ENCODE data around the gene SLC34A3. TPM values are rescaled to one million over a fixed set of nuclear protein-coding genes. Genes with fewer than 3 reads are reported as not detected.
A peak's percentile ranks its signal among the peaks of the same experiment; 100 is the strongest.

The SLC34A3 gene
- total RNA-seq, 1 donor from 2014 or later = not detected

DNA sequence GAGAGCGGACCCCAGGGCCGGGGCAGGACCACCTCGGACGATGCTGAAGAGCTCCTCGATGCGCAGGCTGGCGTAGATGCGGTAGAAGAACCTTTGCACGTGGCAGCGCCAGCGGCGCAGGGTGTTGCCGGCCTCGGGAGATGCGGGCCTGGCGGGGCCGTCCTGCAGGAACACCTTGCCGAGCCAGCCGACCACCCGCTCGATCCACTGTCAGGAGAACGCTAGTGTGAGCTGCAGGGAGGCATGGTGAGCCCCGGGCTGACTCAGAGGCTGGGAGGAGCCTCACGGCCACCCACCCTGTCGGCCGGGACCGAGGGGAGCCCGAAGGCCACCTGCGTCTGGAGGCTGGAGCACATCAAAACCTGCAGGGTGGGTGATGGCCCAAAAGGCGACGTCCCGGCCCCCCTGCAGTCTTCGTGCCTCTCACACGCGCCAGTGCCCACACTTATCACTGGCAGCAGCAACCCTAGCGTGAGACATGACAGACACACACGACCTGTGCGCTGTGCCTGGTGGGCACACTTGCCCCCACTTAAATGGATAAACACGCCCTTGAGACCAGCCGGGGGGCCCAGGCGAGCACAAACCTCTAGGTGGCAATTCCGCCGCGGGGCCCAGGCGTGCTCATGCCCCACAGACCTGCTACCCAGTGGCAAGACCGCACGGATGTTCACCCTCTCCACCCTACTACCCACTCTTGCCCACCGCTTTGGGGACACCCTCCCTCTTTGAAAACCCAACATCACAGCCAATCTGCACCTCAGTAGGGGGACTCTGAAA, 45.6 kb upstream of the SLC34A3 start:
- Histone ChIP-seq H2AFZ (replicated peaks) (no peak overlapping the region), H3K9ac (no peak overlapping the region), H3K27ac (no peak overlapping the region), H4K20me1 (ENCODE audit: low read depth) (peaks cover 10% of the 10 kb centered on the region), H3K27me3 (no peaks in the 10 kb centered on the region), H3F3A (ENCODE audit: low read depth) (peaks cover 10% of the 10 kb centered on the region), H3K4me3 (no peak overlapping the region), H3K36me3 (no peaks in the 10 kb centered on the region), H3K9me3 (ENCODE audit: low read depth) (no peaks in the 10 kb centered on the region), H3K4me2 (no peak overlapping the region), H3K79me2 (ENCODE audit: low read depth) (peaks cover 23% of the 10 kb centered on the region), H3K4me1 (peaks cover 5% of the 10 kb centered on the region)
- peaks cover 3% of the 10 kb centered on the region for H3K36me3 Mint-ChIP-seq
- H3K27ac Mint-ChIP-seq = no peak overlapping the region
- no peaks in the 10 kb centered on the region for H3K9me3 Mint-ChIP-seq
- H3K4me1 Mint-ChIP-seq = peaks cover 21% of the 10 kb centered on the region
- no peak for DNase-seq (ENCODE audit: low spot score)
- H3K27me3 Mint-ChIP-seq (ENCODE audit: insufficient read depth, low read depth) = peaks cover 3% of the 10 kb centered on the region
- TF ChIP-seq EZH2 (IDR thresholded peaks at IDR 0.05) (no peak), EZH2phosphoT487 (IDR thresholded peaks at IDR 0.05) (no peak)
- TF ChIP-seq, protein P1, sequence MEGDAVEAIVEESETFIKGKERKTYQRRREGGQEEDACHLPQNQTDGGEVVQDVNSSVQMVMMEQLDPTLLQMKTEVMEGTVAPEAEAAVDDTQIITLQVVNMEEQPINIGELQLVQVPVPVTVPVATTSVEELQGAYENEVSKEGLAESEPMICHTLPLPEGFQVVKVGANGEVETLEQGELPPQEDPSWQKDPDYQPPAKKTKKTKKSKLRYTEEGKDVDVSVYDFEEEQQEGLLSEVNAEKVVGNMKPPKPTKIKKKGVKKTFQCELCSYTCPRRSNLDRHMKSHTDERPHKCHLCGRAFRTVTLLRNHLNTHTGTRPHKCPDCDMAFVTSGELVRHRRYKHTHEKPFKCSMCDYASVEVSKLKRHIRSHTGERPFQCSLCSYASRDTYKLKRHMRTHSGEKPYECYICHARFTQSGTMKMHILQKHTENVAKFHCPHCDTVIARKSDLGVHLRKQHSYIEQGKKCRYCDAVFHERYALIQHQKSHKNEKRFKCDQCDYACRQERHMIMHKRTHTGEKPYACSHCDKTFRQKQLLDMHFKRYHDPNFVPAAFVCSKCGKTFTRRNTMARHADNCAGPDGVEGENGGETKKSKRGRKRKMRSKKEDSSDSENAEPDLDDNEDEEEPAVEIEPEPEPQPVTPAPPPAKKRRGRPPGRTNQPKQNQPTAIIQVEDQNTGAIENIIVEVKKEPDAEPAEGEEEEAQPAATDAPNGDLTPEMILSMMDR (IDR thresholded peaks at IDR 0.05) = no peak
- no peak overlapping the region for H3K4me3 Mint-ChIP-seq

DNA sequence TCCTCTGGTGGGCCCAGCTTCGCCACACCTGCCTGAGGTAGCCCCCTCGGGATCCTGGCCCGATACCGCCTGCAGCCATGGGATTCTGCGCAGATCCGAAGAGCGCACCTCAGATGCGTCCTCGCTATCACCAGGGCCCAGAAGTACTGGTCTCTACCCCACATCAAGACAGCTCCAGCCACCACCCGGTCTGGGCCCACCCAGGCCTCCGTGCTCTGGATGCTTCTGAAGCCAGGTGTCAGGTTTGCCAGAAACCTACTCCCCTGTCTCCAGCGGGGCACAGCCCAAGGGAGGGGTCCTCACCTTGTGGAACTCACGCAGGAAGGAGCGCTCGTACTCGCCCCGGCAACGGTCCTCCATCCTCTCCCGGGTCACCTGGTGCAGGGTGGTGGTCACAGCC, 44.8 kb upstream of the SLC34A3 start:
- Mint-ChIP-seq H3K36me3 (peaks cover 3% of the 10 kb centered on the region), H3K9me3 (no peaks in the 10 kb centered on the region), H3K4me3 (peak overlapping the region; percentile 95), H3K27me3 (ENCODE audit: insufficient read depth, low read depth) (peaks cover 3% of the 10 kb centered on the region), H3K27ac (no peak overlapping the region), H3K4me1 (peaks cover 25% of the 10 kb centered on the region)
- H4K20me1 ChIP-seq (ENCODE audit: low read depth) = peaks cover 10% of the 10 kb centered on the region
- peaks cover 10% of the 10 kb centered on the region for H3F3A ChIP-seq (ENCODE audit: low read depth)
- peaks cover 5% of the 10 kb centered on the region for H3K4me1 ChIP-seq
- H3K4me3 ChIP-seq = no peak overlapping the region
- no peak overlapping the region for H3K9ac ChIP-seq
- no peak overlapping the region for H3K4me2 ChIP-seq
- no peak for TF ChIP-seq EZH2phosphoT487 (IDR thresholded peaks at IDR 0.05)
- TF ChIP-seq, protein P1 (IDR thresholded peaks at IDR 0.05) = no peak
- no peaks in the 10 kb centered on the region for H3K27me3 ChIP-seq
- no peak overlapping the region for H3K27ac ChIP-seq
- H3K36me3 ChIP-seq = no peaks in the 10 kb centered on the region
- H3K79me2 ChIP-seq (ENCODE audit: low read depth) = peaks cover 23% of the 10 kb centered on the region
- no peaks in the 10 kb centered on the region for H3K9me3 ChIP-seq (ENCODE audit: low read depth)
- no peak overlapping the region for H2AFZ ChIP-seq (replicated peaks)
- no peak for DNase-seq (ENCODE audit: low spot score)

DNA sequence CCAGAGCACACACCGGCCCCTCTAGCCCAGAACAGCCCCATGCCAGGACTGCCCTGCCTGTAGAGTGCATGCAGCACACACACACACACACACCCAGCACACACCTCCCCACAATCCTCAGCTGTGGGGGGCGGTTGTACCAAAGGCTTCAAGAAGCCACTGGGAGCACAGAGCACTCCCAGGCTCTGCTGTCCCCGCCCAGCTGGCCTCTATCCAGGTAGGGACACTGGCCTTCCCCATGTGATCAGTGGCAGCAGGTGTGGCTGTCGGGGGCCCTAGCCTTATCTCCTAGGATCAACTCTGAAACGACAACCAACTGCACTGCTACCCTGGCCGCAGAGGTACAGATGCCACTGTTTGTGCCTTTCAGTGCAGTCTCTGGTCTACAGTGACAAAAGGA, 44.3 kb upstream of the SLC34A3 start:
- Mint-ChIP-seq H3K36me3 (peaks cover 3% of the 10 kb centered on the region), H3K27ac (no peak overlapping the region), H3K4me3 (peak overlapping the region; percentile 95), H3K27me3 (ENCODE audit: insufficient read depth, low read depth) (peaks cover 3% of the 10 kb centered on the region), H3K4me1 (peaks cover 25% of the 10 kb centered on the region), H3K9me3 (no peaks in the 10 kb centered on the region)
- DNase-seq (ENCODE audit: low spot score) = no peak
- no peak for TF ChIP-seq EZH2phosphoT487 (IDR thresholded peaks at IDR 0.05)
- TF ChIP-seq EZH2 (IDR thresholded peaks at IDR 0.05) = no peak
- TF ChIP-seq, protein P1 (IDR thresholded peaks at IDR 0.05) = no peak
- Histone ChIP-seq H3K4me2 (no peak overlapping the region), H3K4me1 (peaks cover 5% of the 10 kb centered on the region), H3F3A (ENCODE audit: low read depth) (peaks cover 10% of the 10 kb centered on the region), H3K79me2 (ENCODE audit: low read depth) (peaks cover 23% of the 10 kb centered on the region), H3K27ac (no peak overlapping the region), H4K20me1 (ENCODE audit: low read depth) (peaks cover 10% of the 10 kb centered on the region), H2AFZ (replicated peaks) (no peak overlapping the region), H3K9ac (no peak overlapping the region), H3K27me3 (no peaks in the 10 kb centered on the region), H3K9me3 (ENCODE audit: low read depth) (no peaks in the 10 kb centered on the region), H3K4me3 (no peak overlapping the region), H3K36me3 (no peaks in the 10 kb centered on the region)

Measured in neural progenitor cell (in vitro differentiated cells).